NT2/D1 (cell line): ENCODE data around the gene TENT5D.

ENCODE experiments used
- SUZ12 ChIP-seq: IDR thresholded peaks from 2 replicates; pipeline ENCODE4 v1.6.1; 2011; ENCODE audit not compliant: insufficient read length, insufficient read depth; ENCODE audit errors: extremely low read depth
- YY1 ChIP-seq: IDR thresholded peaks from 2 replicates; pipeline ENCODE4 v1.6.1; 2011; ENCODE audit not compliant: insufficient read length, insufficient read depth

DNA sequence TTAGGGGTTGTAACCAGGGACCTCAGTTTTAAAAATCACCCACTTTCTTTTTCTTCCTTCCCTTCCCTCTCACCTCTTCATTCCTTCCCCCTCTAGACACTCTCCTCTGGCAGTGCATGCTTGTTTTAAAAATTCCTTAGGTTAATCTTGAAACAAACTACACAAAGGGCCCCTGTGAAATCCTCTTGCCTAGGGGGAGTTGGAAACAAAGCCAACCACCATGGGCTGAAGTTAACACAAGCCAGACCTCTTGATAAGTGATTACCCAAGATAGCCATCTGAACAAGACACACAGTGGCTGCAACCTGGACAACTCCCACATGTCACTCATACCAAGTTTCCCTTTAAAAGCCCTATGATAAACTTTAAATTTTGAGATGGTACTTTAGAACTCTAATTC, 68.9 kb downstream of the TENT5D start:
- TF ChIP-seq YY1 (no peak), SUZ12 (no peak)
